Astrocyte (in vitro differentiated cells and primary cell): ENCODE data around the gene ZNF605.

Experiments
- EZH2 ChIP-seq: IDR thresholded peaks from 2 replicates; pipeline ENCODE4 v1.6.1; 2012; ENCODE audit warnings: mild to moderate bottlenecking, low read length, inconsistent platforms; ENCODE audit not compliant: insufficient read depth
- TF ChIP-seq, protein P1 (sequence below): IDR thresholded peaks from 2 replicates; pipeline ENCODE4 v1.5.1; 2011; ENCODE audit warnings: low read depth, mild to moderate bottlenecking, inconsistent platforms, low read length, moderate library complexity; ENCODE audit not compliant: insufficient read depth

DNA sequence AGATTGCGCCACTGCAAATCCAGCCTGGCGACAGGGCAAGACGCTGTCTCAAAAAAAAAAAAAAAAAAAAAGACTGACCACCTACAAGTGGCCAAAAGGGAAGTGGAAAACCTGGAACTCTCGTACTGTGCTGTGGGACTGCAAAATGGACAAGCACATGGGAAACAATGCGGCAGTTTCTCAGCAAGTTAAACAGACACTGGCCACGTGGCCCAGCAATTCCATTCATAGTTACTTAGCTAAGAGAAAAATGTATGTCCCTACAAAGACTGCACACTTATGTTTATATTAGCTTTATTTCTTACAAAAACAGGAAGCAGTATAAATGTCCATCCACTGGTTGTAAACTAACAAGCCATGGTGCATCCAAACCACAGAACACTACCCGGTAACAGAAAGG is 74.3 kb downstream of the ZNF605 start:
- TF ChIP-seq, protein P1, sequence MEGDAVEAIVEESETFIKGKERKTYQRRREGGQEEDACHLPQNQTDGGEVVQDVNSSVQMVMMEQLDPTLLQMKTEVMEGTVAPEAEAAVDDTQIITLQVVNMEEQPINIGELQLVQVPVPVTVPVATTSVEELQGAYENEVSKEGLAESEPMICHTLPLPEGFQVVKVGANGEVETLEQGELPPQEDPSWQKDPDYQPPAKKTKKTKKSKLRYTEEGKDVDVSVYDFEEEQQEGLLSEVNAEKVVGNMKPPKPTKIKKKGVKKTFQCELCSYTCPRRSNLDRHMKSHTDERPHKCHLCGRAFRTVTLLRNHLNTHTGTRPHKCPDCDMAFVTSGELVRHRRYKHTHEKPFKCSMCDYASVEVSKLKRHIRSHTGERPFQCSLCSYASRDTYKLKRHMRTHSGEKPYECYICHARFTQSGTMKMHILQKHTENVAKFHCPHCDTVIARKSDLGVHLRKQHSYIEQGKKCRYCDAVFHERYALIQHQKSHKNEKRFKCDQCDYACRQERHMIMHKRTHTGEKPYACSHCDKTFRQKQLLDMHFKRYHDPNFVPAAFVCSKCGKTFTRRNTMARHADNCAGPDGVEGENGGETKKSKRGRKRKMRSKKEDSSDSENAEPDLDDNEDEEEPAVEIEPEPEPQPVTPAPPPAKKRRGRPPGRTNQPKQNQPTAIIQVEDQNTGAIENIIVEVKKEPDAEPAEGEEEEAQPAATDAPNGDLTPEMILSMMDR, result no peak
- no peak for TF ChIP-seq EZH2
